GM18499 (cell line): ENCODE measurements around the gene INTS14.

ENCODE experiments used
- ATAC-seq: cut with Tn5 transposase; IDR thresholded peaks from one replicate; pipeline ENCODE4 v1.9.1; 2021; ENCODE audit warnings: moderate number of reproducible peaks; ENCODE audit not compliant: insufficient read depth, unreplicated experiment

Gene INTS14

GRCh38 chr15:65541231-65541820 is 69.6 kb downstream of the INTS14 start:
- ATAC-seq, result no peak

GRCh38 chr15:65540314-65540713 is 70.6 kb downstream of the INTS14 start:
- ATAC-seq, result no peak

GRCh38 chr15:65535192-65535591 is 75.7 kb downstream of the INTS14 start:
- no peak for ATAC-seq

- no peak for ATAC-seq
These were observed 77.7 kb downstream of the INTS14 start for GRCh38 chr15:65533057-65533756.

GRCh38 chr15:65532738-65533051 is 78.2 kb downstream of the INTS14 start:
- no peak for ATAC-seq

GRCh38 chr15:65530318-65531111 is 80.4 kb downstream of the INTS14 start, which contains the start of gene HACD3:
Gene HACD3, plus strand, starts transcription at chr15:65530463. Its CDS starts 169 bp downstream, at chr15:65530632.
- no peak for ATAC-seq

GRCh38 chr15:65529762-65530317 is 81.1 kb downstream of the INTS14 start:
- ATAC-seq, result no peak
